Spleen (tissue), 11 donors: ENCODE results near the gene FOXK2. TPM values are rescaled to one million over a fixed set of nuclear protein-coding genes. Genes with fewer than 3 reads are reported as not detected.
"Not testable (repeated sequence)": the region's sequence is repeated elsewhere in the genome, so short reads cannot be mapped to it uniquely, and the experiment has no call there.

Experiments
- DNase-seq: peaks from one replicate; pipeline ENCODE4 v3.0.0-alpha.2; 2020
- H3K27ac ChIP-seq, 8 donors: fragments of 200-600 bp; sonication (generic) in 7 of 8; 1 replicate in 4 of 8; 2 replicates in 4 of 8; pipeline versions ENCODE4 v1.5.0 to v1.8.0; 2016 to 2021; ENCODE audit warnings: inconsistent platforms in 4 of 8, mild to moderate bottlenecking in 4 of 8, moderate library complexity in 1 of 8
- H3K27me3 ChIP-seq, 7 donors: fragments of 200-600 bp; sonication (generic) in 6 of 7; replicated peaks in 1 of 7; 1 replicate in 4 of 7; 2 replicates in 3 of 7; pipeline versions ENCODE4 v1.5.0 to v1.8.0; 2016 to 2021; ENCODE audit warnings: inconsistent platforms in 3 of 7, mild to moderate bottlenecking in 1 of 7
- H3K36me3 ChIP-seq, 6 donors: fragments of 200-600 bp; sonication (generic) in 5 of 6; 1 replicate in 4 of 6; 2 replicates in 2 of 6; pipeline versions ENCODE4 v1.5.0 to v1.8.0; 2016 to 2021; ENCODE audit warnings: inconsistent platforms in 2 of 6
- H3K4me1 ChIP-seq, 6 donors: fragments of 200-600 bp; sonication (generic) in 5 of 6; 1 replicate in 3 of 6; 2 replicates in 3 of 6; pipeline versions ENCODE4 v1.5.0 to v1.8.0; 2016 to 2021; ENCODE audit warnings: inconsistent platforms in 3 of 6
- H3K4me3 ChIP-seq, 8 donors: fragments of 200-600 bp; sonication (generic) in 7 of 8; 1 replicate in 4 of 8; 2 replicates in 4 of 8; pipeline versions ENCODE4 v1.5.0 to v1.8.0; 2016 to 2021; ENCODE audit warnings: inconsistent platforms in 4 of 8, mild to moderate bottlenecking in 4 of 8, moderate library complexity in 2 of 8
- H3K9me3 ChIP-seq, 8 donors: fragments of 200-600 bp; sonication (generic) in 7 of 8; 1 replicate in 4 of 8; 2 replicates in 4 of 8; pipeline versions ENCODE4 v1.5.0 to v1.8.0; 2016 to 2021; ENCODE audit warnings: inconsistent platforms in 4 of 8
- CTCF ChIP-seq, 11 experiments: fragments of 200-600 bp in 7 of 11; fragments of 450-650 bp in 4 of 11; sonication (generic) in 4 of 11; IDR thresholded peaks in 8 of 11; conservative IDR thresholded peaks in 3 of 11; 1 replicate in 7 of 11; 2 replicates in 4 of 11; pipeline versions ENCODE4 v1.4.0 to v1.8.0; 2016 to 2021; ENCODE audit warnings: antibody characterized with exemption in 11 of 11, inconsistent platforms in 4 of 11, mild to moderate bottlenecking in 1 of 11
- POLR2A ChIP-seq, 3 donors: fragments of 450-650 bp; IDR thresholded peaks; one replicate each; pipeline ENCODE4 v1.5.1; 2017; ENCODE audit warnings: antibody characterized with exemption in 3 of 3, mild to moderate bottlenecking in 1 of 3
- POLR2AphosphoS5 ChIP-seq, 3 donors: sonication (generic); formaldehyde crosslinking; IDR thresholded peaks; one replicate each; pipeline ENCODE4 v1.5.1; 2017; ENCODE audit warnings: antibody characterized with exemption in 3 of 3
- WGBS, 5 donors: extraction: QIAGEN DNeasy Blood & Tissue Kit in 3 of 5; methylation state at CpG; one replicate each; pipeline versions ENCODE4 v1.1.5 to v1.1.7; 2013 to 2018; 5-methylcytosine and 5-hydroxymethylcytosine counted together
- intact Hi-C: fragments of 100-400 bp; cut with DNase I; formaldehyde crosslinking; loops from one replicate; pipeline ENCODE4 v1.15.0; 2023; ENCODE audit warnings: low total_unique reads
- polyA plus RNA-seq, 3 donors: library from polyadenylated mRNA; stranded (reverse); fragments of 200-250 nt; gene quantifications; one replicate each; pipeline ENCODE4 v1.2.1, GENCODE V29; 2013
- total RNA-seq, 7 donors: library from RNA; depleted of rRNA in 3 of 7; stranded (reverse); fragments of >200 nt in 3 of 7; fragmentation: NEBNext Ultra II Directional in 4 of 7; extraction: Animal tissue kit (Norgen Biotek cat#: 25700) in 4 of 7; gene quantifications; one replicate each; pipeline versions ENCODE4 v1.1.0 to v1.2.1, GENCODE V29; 2016 to 2021
- donor health status: healthy with polysubstance abuse.
- donor health status: DM: no; HTN: no; CAD: no; lungs with moderate emphysema.
- donor health status: DM: no; HTN: no; CAD: no.
- donor health status: Bipolar disorder and iron deficiency.
- donor health status: healthy.
- donor health status: DM: no; HTN: no; CAD: no.
- donor health status: DM: yes; HTN: yes; CAD: no.

FOXK2 gene
- total and polyA plus RNA-seq, 10 donors, result 10.4 to 55.1 (median 45.2) TPM

GRCh38 chr17:82559566-82560251 lies 40.2 kb downstream of the FOXK2 start:
- DNase-seq, result no peak
- H3K9me3 ChIP-seq, result no peaks in the 10 kb centered on the region
- H3K4me1 ChIP-seq, result peaks cover under 1 to 62% (median 21%) of the 10 kb centered on the region in 6 donors
- no peak overlapping the region for H3K27ac ChIP-seq
- H3K27me3 ChIP-seq, result no peaks in the 10 kb centered on the region
- intact Hi-C loops, result loop anchor here (10.0 kb wide), 1 partner anchor 65 kb away; no protein-coding TSS in a partner anchor
- TF ChIP-seq POLR2A (IDR thresholded peaks at IDR 0.05), result no peak
- TF ChIP-seq CTCF (IDR thresholded peaks at IDR 0.05 in 8 of 11, conservative IDR thresholded peaks at IDR 0.05 in 3 of 11), result no peak
- no peak for TF ChIP-seq POLR2AphosphoS5 (IDR thresholded peaks at IDR 0.05)
- peaks cover 0 to 24% (median 4%) of the 10 kb centered on the region in 6 donors for H3K36me3 ChIP-seq
- 70 to 76% (median 75%) methylated on average over 11 of the region's 11 CpGs for WGBS, 5 donors
- no peak overlapping the region for H3K4me3 ChIP-seq

- no peaks in the 10 kb centered on the region for H3K27me3 ChIP-seq
- H3K36me3 ChIP-seq, result peaks cover 0 to 29% (median 6%) of the 10 kb centered on the region in 6 donors
- TF ChIP-seq POLR2AphosphoS5 (IDR thresholded peaks at IDR 0.05) (no peak), POLR2A (IDR thresholded peaks at IDR 0.05) (no peak), CTCF (IDR thresholded peaks at IDR 0.05 in 8 of 11, conservative IDR thresholded peaks at IDR 0.05 in 3 of 11) (no peak)
- H3K4me3 ChIP-seq, result no peak overlapping the region
- intact Hi-C loops, result no loop called here
- peaks cover 0 to 57% (median 16%) of the 10 kb centered on the region in 6 donors for H3K4me1 ChIP-seq
- no peak overlapping the region for H3K27ac ChIP-seq
- WGBS, 5 donors, result 89 to 94% (median 92%) methylated on average over 15 of the region's 15 CpGs
- DNase-seq, result no peak
- H3K9me3 ChIP-seq, result no peaks in the 10 kb centered on the region
These were observed 40.7 kb downstream of the FOXK2 start for GRCh38 chr17:82560252-82560642.

GRCh38 chr17:82560802-82561428 lies 41.4 kb downstream of the FOXK2 start:
- no peak for DNase-seq
- 82 to 91% (median 86%) methylated on average over 9 of the region's 9 CpGs for WGBS, 5 donors
- peaks cover 0 to 62% (median 14%) of the 10 kb centered on the region in 6 donors for H3K4me1 ChIP-seq
- H3K27ac ChIP-seq, result no peak overlapping the region
- peaks cover 0 to 36% (median 10%) of the 10 kb centered on the region in 6 donors for H3K36me3 ChIP-seq
- H3K27me3 ChIP-seq, result no peaks in the 10 kb centered on the region
- H3K9me3 ChIP-seq, result no peaks in the 10 kb centered on the region
- TF ChIP-seq POLR2AphosphoS5 (IDR thresholded peaks at IDR 0.05), result no peak
- no peak for TF ChIP-seq CTCF (IDR thresholded peaks at IDR 0.05 in 8 of 11, conservative IDR thresholded peaks at IDR 0.05 in 3 of 11)
- no peak for TF ChIP-seq POLR2A (IDR thresholded peaks at IDR 0.05)
- H3K4me3 ChIP-seq, result no peak overlapping the region
- intact Hi-C loops, result no loop called here

- Histone ChIP-seq H3K27ac (no peak overlapping the region), H3K36me3 (peaks cover 0 to 42% (median 17%) of the 10 kb centered on the region in 6 donors), H3K9me3 (no peaks in the 10 kb centered on the region), H3K4me3 (no peak overlapping the region), H3K4me1 (peaks cover 0 to 66% (median 14%) of the 10 kb centered on the region in 6 donors), H3K27me3 (no peaks in the 10 kb centered on the region)
- no peak for DNase-seq
- WGBS, 5 donors, result 91 to 95% (median 92%) methylated on average over 30 to 31 of the region's 31 CpGs
- intact Hi-C loops, result no loop called here
- TF ChIP-seq POLR2AphosphoS5 (IDR thresholded peaks at IDR 0.05), result no peak
- no peak for TF ChIP-seq CTCF (IDR thresholded peaks at IDR 0.05 in 8 of 11, conservative IDR thresholded peaks at IDR 0.05 in 3 of 11)
- TF ChIP-seq POLR2A (IDR thresholded peaks at IDR 0.05), result no peak
These were observed 42.0 kb downstream of the FOXK2 start for GRCh38 chr17:82561429-82562035.

GRCh38 chr17:82562718-82563220 lies 43.2 kb downstream of the FOXK2 start:
- H3K4me1 ChIP-seq, result peaks cover 0 to 62% (median 14%) of the 10 kb centered on the region in 6 donors
- H3K27ac ChIP-seq, H3K27me3 ChIP-seq, DNase-seq, H3K4me3 ChIP-seq, intact Hi-C loops, H3K9me3 ChIP-seq: not testable (repeated sequence)
- 79 to 88% (median 84%) methylated on average over 7 of the region's 7 CpGs for WGBS, 5 donors
- H3K36me3 ChIP-seq, result peaks cover 0 to 54% (median 24%) of the 10 kb centered on the region in 6 donors
